ENCODE results near the gene HEPHL1.
"Not testable (repeated sequence)": the region's sequence is repeated elsewhere in the genome, so short reads cannot be mapped to it uniquely, and the experiment has no call there.

Gene HEPHL1

GRCh38 chr11:94068764-94069163 is 47.6 kb downstream of the HEPHL1 start:
- no peak for DNase-seq (ENCODE audit: low read depth)
- H3K4me3 ChIP-seq (ENCODE audit: low read depth, low read length): no peak overlapping the region

- no peak overlapping the region for H3K4me3 ChIP-seq (ENCODE audit: low read depth, low read length)
- DNase-seq (ENCODE audit: low read depth): no peak
Measured at GRCh38 chr11:94077552-94078293, 56.6 kb downstream of the HEPHL1 start.

GRCh38 chr11:94084164-94084563 is 63.0 kb downstream of the HEPHL1 start:
- no peak for DNase-seq (ENCODE audit: low read depth)
- no peak overlapping the region for H3K4me3 ChIP-seq (ENCODE audit: low read depth, low read length)

GRCh38 chr11:94088906-94089305 is 67.8 kb downstream of the HEPHL1 start:
- no peak overlapping the region for H3K4me3 ChIP-seq (ENCODE audit: low read depth, low read length)
- no peak for DNase-seq (ENCODE audit: low read depth)

- no peak overlapping the region for H3K4me3 ChIP-seq (ENCODE audit: low read depth, low read length)
- no peak for DNase-seq (ENCODE audit: low read depth)
Measured at GRCh38 chr11:94089341-94089740, 68.2 kb downstream of the HEPHL1 start.

GRCh38 chr11:94090401-94090800 is 69.2 kb downstream of the HEPHL1 start:
- DNase-seq (ENCODE audit: low read depth): no peak
- H3K4me3 ChIP-seq (ENCODE audit: low read depth, low read length): no peak overlapping the region

GRCh38 chr11:94091091-94091490 is 69.9 kb downstream of the HEPHL1 start:
- DNase-seq (ENCODE audit: low read depth): no peak
- H3K4me3 ChIP-seq (ENCODE audit: low read depth, low read length): no peak overlapping the region

- no peak overlapping the region for H3K4me3 ChIP-seq (ENCODE audit: low read depth, low read length)
- no peak for DNase-seq (ENCODE audit: low read depth)
Measured at GRCh38 chr11:94100253-94100652, 79.1 kb downstream of the HEPHL1 start.

- DNase-seq (ENCODE audit: low read depth): no peak
- no peak overlapping the region for H3K4me3 ChIP-seq (ENCODE audit: low read depth, low read length)
Measured at GRCh38 chr11:94103471-94103870, 82.3 kb downstream of the HEPHL1 start.

GRCh38 chr11:94104734-94105133 is 83.6 kb downstream of the HEPHL1 start:
- no peak overlapping the region for H3K4me3 ChIP-seq (ENCODE audit: low read depth, low read length)
- DNase-seq (ENCODE audit: low read depth): no peak

- DNase-seq (ENCODE audit: low read depth): no peak
- H3K4me3 ChIP-seq (ENCODE audit: low read depth, low read length): no peak overlapping the region
Measured at GRCh38 chr11:94106716-94107115, 85.6 kb downstream of the HEPHL1 start.

GRCh38 chr11:94107363-94107762 is 86.2 kb downstream of the HEPHL1 start:
- H3K4me3 ChIP-seq (ENCODE audit: low read depth, low read length): no peak overlapping the region
- DNase-seq (ENCODE audit: low read depth): no peak

GRCh38 chr11:94111241-94111640 is 90.1 kb downstream of the HEPHL1 start:
- H3K4me3 ChIP-seq (ENCODE audit: low read depth, low read length): no peak overlapping the region
- no peak for DNase-seq (ENCODE audit: low read depth)

- DNase-seq (ENCODE audit: low read depth): no peak
- H3K4me3 ChIP-seq (ENCODE audit: low read depth, low read length): no peak overlapping the region
Measured at GRCh38 chr11:94111660-94112059, 90.5 kb downstream of the HEPHL1 start.

- no peak overlapping the region for H3K4me3 ChIP-seq (ENCODE audit: low read depth, low read length)
- DNase-seq (ENCODE audit: low read depth): no peak
Measured at GRCh38 chr11:94112206-94112953, 91.2 kb downstream of the HEPHL1 start.

GRCh38 chr11:94117197-94117574 is 96.0 kb downstream of the HEPHL1 start:
- H3K4me3 ChIP-seq (ENCODE audit: low read depth, low read length): no peak overlapping the region
- DNase-seq (ENCODE audit: low read depth): no peak

- DNase-seq (ENCODE audit: low read depth): no peak
- no peak overlapping the region for H3K4me3 ChIP-seq (ENCODE audit: low read depth, low read length)
Measured at GRCh38 chr11:94117871-94118270, 96.7 kb downstream of the HEPHL1 start.

- DNase-seq (ENCODE audit: low read depth); H3K4me3 ChIP-seq (ENCODE audit: low read depth, low read length): not testable (repeated sequence)
Measured at GRCh38 chr11:94119676-94120075, 98.5 kb downstream of the HEPHL1 start.

GRCh38 chr11:94120516-94120915 is 99.4 kb downstream of the HEPHL1 start:
- not testable (repeated sequence) for H3K4me3 ChIP-seq (ENCODE audit: low read depth, low read length); DNase-seq (ENCODE audit: low read depth)

- no peak for DNase-seq (ENCODE audit: low read depth)
- H3K4me3 ChIP-seq (ENCODE audit: low read depth, low read length): no peak overlapping the region
Measured at GRCh38 chr11:94120946-94121345, 99.8 kb downstream of the HEPHL1 start.
